Measurements from ENCODE around the gene SLAMF6. TPM values are rescaled to one million over a fixed set of nuclear protein-coding genes. Genes with fewer than 3 reads are reported as not detected.
"Not testable (repeated sequence)": the region's sequence is repeated elsewhere in the genome, so short reads cannot be mapped to it uniquely, and the experiment has no call there.

SLAMF6 gene
- total and polyA plus RNA-seq, 2 experiments from 2014 or later = not detected

DNA sequence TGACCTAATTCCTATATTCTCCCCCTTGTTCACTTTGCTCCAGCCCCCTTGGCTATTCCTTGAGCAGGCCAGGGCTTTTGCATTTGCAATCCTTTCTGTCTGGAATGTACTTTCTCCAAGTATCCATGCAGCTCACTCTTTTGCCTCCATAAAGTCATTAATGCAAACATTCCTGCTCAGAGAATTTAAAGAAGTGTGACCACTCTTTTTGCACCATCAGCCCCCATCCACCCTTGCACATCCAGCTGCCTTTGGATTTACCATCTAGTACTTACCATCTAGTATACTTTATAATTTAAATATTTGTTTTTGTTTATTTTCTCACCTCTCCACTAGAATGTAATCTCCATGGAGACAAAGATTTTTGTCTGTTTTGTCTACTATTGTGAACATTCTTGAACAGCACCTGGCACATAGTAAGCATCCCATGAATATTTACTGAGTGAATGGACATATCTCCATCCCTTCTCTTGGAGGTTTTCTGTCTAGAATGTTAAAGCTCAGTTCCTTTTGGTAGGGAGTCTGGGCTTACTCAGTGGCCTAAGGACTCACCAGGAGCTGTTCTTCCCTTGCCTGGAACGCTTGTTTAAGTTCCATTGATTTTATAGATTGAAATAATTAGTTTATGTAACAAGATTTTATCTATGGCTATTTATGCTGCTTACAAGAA, 22.6 kb downstream of the SLAMF6 start:
- no peaks in the 10 kb centered on the region for H3F3A ChIP-seq (ENCODE audit: insufficient read depth)
- 13 to 14% methylated on average over 1 of the region's 1 CpG for WGBS, 2 experiments (ENCODE audit: low coverage in 1 of 2, low lambda C conversion rate in 2 of 2, missing lambda C conversion rate in 2 of 2)
- DNase-seq = no peak
- H3K9me3 ChIP-seq (ENCODE audit: low read depth) = no peaks in the 10 kb centered on the region
- no peaks in the 10 kb centered on the region for H4K20me1 ChIP-seq (ENCODE audit: insufficient read depth)
- TF ChIP-seq EZH2phosphoT487 (IDR thresholded peaks at IDR 0.05; ENCODE audit: insufficient read depth, low read depth) (no peak), EZH2 (IDR thresholded peaks at IDR 0.05; ENCODE audit: insufficient read depth, poor library complexity, severe bottlenecking) (no peak)
- H3K9ac ChIP-seq = no peak overlapping the region
- H3K79me2 ChIP-seq (ENCODE audit: insufficient read depth) = no peaks in the 10 kb centered on the region
- in situ Hi-C loops (cut with MboI) = no loop called here
- no peak overlapping the region for H2AFZ ChIP-seq
- H3K4me3 ChIP-seq = no peak overlapping the region
- no peaks in the 10 kb centered on the region for H3K36me3 ChIP-seq (ENCODE audit: low read depth)
- H3K9me2 ChIP-seq (ENCODE audit: insufficient read depth) = no peaks in the 10 kb centered on the region
- no peak overlapping the region for H3K4me2 ChIP-seq (ENCODE audit: unreplicated experiment)
- H3K27ac ChIP-seq = no peak overlapping the region
- H3K4me1 ChIP-seq (ENCODE audit: insufficient read depth) = no peaks in the 10 kb centered on the region
- no peaks in the 10 kb centered on the region for H3K27me3 ChIP-seq (replicated peaks; ENCODE audit: insufficient read depth)

DNA sequence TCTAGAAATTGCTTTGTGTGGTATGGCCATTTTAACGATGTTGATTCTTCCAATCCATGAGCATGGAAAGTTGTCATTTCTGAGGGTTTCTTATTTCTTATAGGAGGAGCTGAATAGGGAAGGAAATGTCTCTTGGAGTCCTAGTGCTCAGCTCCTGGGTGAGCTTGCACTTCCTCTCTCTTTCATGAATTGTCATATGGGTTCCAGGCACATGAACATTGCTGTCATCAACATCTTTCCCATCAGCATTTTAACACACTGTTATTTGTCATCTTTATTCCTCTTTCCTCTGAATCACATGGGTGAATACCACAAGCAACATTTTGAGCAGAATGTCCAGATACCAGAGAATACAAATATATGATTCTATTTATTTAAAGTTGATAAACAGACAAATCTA, 23.4 kb downstream of the SLAMF6 start:
- in situ Hi-C loops (cut with MboI) = no loop called here
- Histone ChIP-seq H4K20me1 (ENCODE audit: insufficient read depth) (no peaks in the 10 kb centered on the region), H3K27ac (no peak overlapping the region), H3K4me3 (no peak overlapping the region), H3K4me1 (ENCODE audit: insufficient read depth) (no peaks in the 10 kb centered on the region), H3K27me3 (replicated peaks; ENCODE audit: insufficient read depth) (no peaks in the 10 kb centered on the region), H3K36me3 (ENCODE audit: low read depth) (no peaks in the 10 kb centered on the region), H3K9ac (no peak overlapping the region), H3F3A (ENCODE audit: insufficient read depth) (no peaks in the 10 kb centered on the region), H3K79me2 (ENCODE audit: insufficient read depth) (no peaks in the 10 kb centered on the region), H3K4me2 (ENCODE audit: unreplicated experiment) (no peak overlapping the region), H2AFZ (no peak overlapping the region), H3K9me3 (ENCODE audit: low read depth) (no peaks in the 10 kb centered on the region), H3K9me2 (ENCODE audit: insufficient read depth) (no peaks in the 10 kb centered on the region)
- no peak for TF ChIP-seq EZH2phosphoT487 (IDR thresholded peaks at IDR 0.05; ENCODE audit: insufficient read depth, low read depth)
- no peak for TF ChIP-seq EZH2 (IDR thresholded peaks at IDR 0.05; ENCODE audit: insufficient read depth, poor library complexity, severe bottlenecking)
- 11 to 12% methylated on average over 1 of the region's 1 CpG for WGBS, 2 experiments (ENCODE audit: low coverage in 1 of 2, low lambda C conversion rate in 2 of 2, missing lambda C conversion rate in 2 of 2)
- no peak for DNase-seq

DNA sequence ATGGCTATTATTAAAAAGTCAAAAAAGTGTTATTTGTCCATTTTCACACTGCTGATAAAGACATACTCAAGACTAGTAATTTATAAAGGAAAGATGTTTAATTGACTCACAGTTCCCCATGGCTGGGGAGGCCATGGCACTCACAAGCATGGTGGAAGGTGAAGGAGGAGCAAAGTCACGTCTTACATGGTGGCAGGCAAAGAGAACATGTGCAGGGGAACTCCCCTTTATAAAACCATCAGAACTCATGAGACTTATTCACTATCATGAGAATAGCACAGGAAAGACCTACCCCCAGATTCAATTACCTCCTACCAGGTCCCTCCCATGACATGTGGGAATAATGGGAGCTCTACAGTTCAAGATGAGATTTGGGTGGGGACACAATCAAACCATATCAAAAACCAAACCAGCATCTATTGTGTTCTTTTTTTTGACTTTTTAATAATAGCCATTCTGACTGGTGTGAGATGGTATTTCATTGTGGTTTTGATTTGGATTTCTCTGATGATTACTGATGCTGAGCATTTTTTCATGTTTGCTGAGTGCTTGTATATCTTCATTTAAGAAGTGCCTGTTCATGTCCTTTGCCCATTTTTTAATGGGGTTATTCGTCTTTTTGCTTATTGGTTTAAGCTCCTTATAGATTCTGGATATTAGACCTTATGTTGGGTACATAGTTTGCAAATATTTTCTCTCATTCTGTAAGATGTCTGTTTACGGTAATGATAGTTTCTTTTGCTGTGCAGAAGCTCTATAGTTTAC, 24.6 kb downstream of the SLAMF6 start:
- H3K9me2 ChIP-seq (ENCODE audit: insufficient read depth); H3K9ac ChIP-seq; H2AFZ ChIP-seq; H3K4me1 ChIP-seq (ENCODE audit: insufficient read depth); H3K36me3 ChIP-seq (ENCODE audit: low read depth); in situ Hi-C loops (cut with MboI); H3K27ac ChIP-seq; DNase-seq; H3K9me3 ChIP-seq (ENCODE audit: low read depth); H4K20me1 ChIP-seq (ENCODE audit: insufficient read depth); H3K4me3 ChIP-seq; H3K27me3 ChIP-seq (replicated peaks; ENCODE audit: insufficient read depth); H3K4me2 ChIP-seq (ENCODE audit: unreplicated experiment); H3K79me2 ChIP-seq (ENCODE audit: insufficient read depth); H3F3A ChIP-seq (ENCODE audit: insufficient read depth): not testable (repeated sequence)
- WGBS, 2 experiments (ENCODE audit: low coverage in 1 of 2, low lambda C conversion rate in 2 of 2, missing lambda C conversion rate in 2 of 2) = 13% methylated on average over 3 of the region's 3 CpGs

DNA sequence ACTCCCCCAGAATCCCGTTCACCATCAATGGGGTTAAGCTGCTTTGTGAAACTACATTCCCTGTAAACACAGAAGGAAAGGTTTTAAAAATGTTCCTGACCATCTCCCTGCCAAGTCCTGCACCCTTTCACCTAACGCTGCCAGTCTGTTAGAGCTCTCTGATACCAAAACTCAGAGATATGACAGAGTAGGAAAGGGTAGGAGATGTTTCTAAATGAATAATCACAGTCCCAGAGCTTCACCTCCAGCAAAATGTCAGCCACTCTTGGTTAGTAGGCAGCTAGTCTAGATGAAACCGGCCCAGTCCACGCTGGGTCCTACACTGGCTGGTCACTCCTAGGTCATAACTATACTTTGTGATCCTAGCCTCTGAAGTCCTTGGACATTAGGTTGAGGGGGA, 26.7 kb downstream of the SLAMF6 start:
- H3F3A ChIP-seq (ENCODE audit: insufficient read depth) = no peaks in the 10 kb centered on the region
- H4K20me1 ChIP-seq (ENCODE audit: insufficient read depth) = no peaks in the 10 kb centered on the region
- in situ Hi-C loops (cut with MboI) = no loop called here
- WGBS, 2 experiments (ENCODE audit: low coverage in 1 of 2, low lambda C conversion rate in 2 of 2, missing lambda C conversion rate in 2 of 2) = 22 to 29% methylated on average over 4 of the region's 4 CpGs
- H3K36me3 ChIP-seq (ENCODE audit: low read depth) = no peaks in the 10 kb centered on the region
- no peak overlapping the region for H3K4me2 ChIP-seq (ENCODE audit: unreplicated experiment)
- H3K79me2 ChIP-seq (ENCODE audit: insufficient read depth) = no peaks in the 10 kb centered on the region
- no peaks in the 10 kb centered on the region for H3K27me3 ChIP-seq (replicated peaks; ENCODE audit: insufficient read depth)
- H3K27ac ChIP-seq = no peak overlapping the region
- no peak for TF ChIP-seq EZH2 (IDR thresholded peaks at IDR 0.05; ENCODE audit: insufficient read depth, poor library complexity, severe bottlenecking)
- no peak for TF ChIP-seq EZH2phosphoT487 (IDR thresholded peaks at IDR 0.05; ENCODE audit: insufficient read depth, low read depth)
- no peak overlapping the region for H3K9ac ChIP-seq
- no peaks in the 10 kb centered on the region for H3K9me2 ChIP-seq (ENCODE audit: insufficient read depth)
- no peak overlapping the region for H3K4me3 ChIP-seq
- no peaks in the 10 kb centered on the region for H3K9me3 ChIP-seq (ENCODE audit: low read depth)
- DNase-seq = no peak
- H2AFZ ChIP-seq = no peak overlapping the region
- no peaks in the 10 kb centered on the region for H3K4me1 ChIP-seq (ENCODE audit: insufficient read depth)

All from GM23248 (cell line).